Glomerular visceral epithelial cell (primary cell): ENCODE measurements around the gene PCNX2.
A peak's percentile ranks its signal among the peaks of the same experiment; 100 is the strongest.

ENCODE experiments used
- DNase-seq: peaks from one replicate; pipeline ENCODE4 v3.0.0-alpha.2; 2016; ENCODE audit errors: extremely low spot score

The PCNX2 gene

DNA sequence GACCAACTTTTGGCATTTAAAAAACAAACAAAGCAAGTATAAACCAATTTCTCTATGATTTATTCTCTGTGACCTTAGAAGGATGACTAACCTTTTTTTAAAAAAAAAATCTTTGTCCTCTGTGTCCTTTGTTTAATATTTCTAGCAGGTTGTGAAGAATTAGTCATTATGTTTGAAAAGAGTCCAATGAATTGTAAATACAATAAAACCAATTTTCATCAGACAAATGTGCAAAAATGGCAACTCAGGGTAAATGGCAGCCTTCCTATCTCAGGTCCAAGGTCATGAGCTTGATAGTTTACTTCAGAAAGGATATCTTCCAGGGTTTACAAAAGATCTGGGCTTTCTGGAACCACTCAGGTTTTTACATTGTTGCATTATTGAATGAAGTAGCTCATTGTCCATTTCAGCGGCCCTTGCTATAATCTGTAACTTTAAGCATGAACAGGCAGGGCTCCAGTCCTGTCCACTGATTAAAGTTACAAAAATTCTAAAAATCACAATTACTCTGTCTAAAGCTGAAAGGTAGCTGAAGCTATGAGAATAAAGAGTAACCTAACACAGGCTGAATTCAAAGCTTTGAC is 20.3 kb upstream of the PCNX2 start:
- DNase-seq: no peak

DNA sequence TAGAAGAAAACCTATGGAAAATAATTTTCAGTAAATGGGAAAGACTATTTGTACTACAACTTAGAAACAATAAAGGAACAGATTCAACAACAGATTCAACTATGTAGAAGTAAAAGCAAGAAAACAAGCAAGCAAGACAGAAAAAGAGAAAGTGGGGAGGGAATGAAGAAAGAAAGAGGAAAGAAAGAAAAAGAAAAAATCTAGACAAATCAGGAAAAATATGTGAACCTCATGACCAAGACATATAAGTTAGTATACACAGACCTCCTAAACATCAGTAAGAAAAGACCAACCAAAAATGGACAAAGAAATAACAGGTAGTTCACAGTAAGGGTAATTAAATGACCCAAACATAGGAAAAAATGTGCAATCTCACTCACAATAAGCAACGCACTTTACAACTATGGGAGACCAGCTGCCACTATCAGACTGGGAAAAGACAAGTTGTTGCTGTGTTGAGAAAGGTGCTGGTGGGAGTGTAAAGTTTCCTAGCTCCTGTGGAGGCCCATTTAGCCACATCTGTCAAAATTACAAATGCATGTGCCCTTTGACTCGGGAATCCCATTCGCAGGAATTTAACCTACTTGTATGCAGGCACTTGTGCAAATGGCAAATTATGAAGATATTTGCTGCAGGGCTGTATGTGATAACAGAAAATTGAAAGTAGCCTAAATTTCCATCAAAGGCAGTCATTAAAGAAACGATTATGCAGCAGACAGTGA is 18.1 kb upstream of the PCNX2 start:
- DNase-seq: no peak

DNA sequence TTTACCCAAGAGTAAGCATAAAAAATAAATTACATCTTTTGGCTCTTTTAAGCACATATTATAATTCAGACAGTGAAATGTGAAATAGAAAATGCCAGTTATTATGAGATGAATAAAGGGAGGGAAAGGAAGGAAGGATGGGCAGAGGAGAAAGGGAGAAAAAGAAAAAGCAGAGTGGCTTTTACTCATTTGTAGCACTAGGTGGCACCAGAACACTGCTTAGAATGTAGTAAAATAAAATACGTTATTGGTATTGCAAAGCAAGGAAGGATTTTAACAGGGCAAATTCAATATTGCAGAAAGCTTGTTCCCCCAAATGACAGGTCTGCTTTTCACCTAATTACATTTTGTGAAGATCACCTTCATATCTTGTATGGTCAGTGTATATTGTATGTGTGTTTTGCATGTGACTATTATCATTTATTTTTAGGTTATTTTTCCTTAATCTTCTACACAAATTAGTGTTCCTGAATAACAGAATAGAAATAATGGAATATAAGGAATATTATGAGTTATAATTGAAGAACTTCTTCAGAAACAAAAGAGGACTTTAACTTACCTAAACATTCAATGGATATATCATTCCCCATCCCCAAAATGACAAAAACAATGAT is 9.1 kb upstream of the PCNX2 start:
- peak; percentile 40 for DNase-seq

DNA sequence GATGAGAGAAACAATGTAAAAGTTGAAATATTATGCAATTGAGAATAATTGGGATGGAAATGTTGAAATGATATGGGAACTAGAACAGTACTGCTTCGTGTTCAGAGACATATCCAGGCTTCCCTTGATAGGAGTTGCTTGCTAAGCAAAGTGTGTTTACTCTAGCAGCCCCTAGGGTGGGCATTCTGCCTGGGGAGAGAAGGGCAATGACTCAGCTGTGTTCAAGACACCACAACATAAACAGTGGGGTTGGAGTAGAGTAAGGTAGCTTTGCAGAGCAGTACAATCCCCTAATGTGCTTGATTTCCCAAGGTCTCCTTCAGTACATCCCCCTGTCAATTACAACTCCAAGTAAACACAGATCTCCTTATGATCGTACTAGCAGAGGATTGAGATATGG is 4.8 kb upstream of the PCNX2 start:
- DNase-seq: no peak

DNA sequence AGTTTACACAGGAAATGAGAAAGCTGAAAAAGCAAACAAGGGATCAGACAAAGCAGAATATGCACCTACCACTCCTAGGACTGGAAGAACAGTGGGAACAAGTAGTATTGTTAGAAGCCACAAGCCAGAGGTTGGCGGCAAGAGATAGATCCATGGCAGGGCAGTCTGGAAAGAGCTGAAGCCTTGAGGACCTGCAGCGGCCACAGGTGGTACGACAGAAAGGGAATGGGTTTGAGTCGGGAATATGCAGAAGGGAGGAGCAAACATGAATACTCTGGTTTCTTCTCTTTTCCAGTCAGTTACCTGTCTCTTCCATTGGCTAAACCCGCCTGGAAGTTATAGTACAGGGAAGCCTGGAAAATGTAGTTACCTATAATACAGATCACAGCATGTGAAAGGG is 3.9 kb upstream of the PCNX2 start:
- no peak for DNase-seq

DNA sequence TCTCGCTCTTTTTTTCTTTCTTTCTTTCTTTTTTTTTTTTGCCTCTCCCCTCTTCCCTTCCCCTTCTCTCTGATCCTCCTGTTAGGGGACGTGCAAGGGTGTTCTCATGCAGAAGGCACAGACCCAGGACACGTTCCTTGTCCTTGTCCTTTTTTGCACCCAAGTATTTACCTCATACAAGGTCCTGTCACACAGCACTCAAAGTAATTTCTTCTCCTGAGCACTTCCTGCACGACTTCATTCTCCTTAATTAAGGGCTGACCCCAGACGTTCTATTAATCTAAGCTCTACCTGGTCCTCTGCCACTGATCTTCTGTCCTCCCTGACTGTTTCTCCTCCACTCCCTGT is 424 bp upstream of the PCNX2 start:
- DNase-seq: no peak

DNA sequence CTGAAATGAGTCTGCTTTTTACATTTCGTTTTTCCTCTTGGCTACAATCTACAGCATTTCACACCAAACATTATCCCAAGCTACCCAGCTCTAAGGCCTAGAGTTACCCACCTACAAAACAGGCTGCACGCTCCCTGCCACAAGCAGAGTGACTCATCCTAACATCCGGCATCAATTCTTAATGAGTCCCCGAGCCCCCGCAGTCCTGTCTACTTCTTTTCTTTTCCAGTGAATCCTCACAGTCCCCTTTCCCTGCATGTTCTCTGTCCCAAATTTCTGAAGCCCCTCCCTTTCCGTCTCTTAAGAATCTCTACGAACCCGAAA is 650 bp downstream of the PCNX2 start:
- DNase-seq: peak; percentile 69

DNA sequence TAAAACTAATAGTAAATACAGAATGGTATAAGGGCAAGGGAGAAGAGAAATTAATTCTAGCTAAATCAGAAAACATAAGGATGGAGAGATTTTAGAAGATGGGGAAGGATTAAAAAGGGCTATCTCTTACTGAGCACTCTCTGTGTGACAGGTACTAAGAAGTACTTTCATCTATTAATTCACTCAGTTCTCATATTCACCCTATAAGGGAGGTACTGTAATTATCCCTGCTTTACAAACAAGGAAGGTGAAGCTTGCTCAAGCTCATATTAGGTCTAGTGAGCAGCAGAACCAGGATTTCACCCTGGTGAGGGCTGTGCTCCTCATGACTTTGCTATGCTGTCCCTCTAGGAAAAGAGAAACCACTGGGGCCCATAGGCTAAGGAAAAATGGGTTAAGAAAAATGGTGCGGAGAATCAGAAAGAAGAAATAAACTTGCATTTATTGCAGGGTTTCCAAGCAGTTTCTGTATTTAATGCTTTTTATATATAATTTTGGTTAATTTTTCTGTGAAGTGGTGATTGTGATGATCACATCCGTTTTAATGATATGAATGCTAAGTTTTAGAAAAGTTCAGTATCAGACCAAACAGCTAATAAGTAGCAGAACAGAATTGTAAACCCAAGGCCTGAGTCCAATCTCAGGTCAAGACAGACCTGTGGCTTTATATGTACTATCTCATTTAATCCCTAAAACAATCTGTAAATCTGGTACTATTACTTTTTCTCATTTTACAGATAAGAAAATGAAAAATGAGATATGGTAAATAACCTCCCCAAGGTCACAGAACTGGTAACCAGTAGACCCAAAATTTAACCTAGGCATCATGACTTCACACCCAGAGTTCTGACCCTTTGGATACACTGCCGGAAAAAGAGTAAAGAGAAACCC is 1.7 kb downstream of the PCNX2 start:
- peak; percentile 17 for DNase-seq

DNA sequence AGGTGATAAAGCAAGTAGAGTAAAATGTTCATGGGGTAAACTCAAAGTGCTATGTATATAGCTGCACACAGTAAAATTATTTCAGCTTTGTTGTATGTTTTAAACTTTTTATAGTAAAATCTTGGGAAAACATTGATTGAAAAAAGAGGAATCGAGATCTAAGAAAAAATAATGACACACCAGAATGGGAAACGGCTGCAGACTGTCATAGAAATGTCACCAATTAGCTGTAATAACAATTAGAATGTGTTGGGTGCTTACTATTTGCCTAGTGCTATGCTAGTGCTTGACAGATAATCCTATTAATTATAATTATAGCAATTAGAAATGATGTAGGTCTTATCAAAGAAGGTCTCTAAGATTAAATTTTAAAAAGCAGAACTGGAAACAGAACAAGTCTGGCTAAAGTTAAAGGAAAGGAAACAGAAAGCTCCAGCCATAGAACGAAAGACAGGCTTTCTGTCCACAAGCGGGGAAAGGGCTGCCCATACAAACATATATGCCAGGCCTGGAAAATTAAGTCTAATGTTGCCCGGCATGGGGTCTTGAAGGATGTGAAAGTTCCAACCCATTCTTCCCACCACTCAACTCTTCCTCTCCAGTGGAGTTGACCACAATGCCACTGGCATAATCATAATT is 5.0 kb downstream of the PCNX2 start:
- DNase-seq: no peak

DNA sequence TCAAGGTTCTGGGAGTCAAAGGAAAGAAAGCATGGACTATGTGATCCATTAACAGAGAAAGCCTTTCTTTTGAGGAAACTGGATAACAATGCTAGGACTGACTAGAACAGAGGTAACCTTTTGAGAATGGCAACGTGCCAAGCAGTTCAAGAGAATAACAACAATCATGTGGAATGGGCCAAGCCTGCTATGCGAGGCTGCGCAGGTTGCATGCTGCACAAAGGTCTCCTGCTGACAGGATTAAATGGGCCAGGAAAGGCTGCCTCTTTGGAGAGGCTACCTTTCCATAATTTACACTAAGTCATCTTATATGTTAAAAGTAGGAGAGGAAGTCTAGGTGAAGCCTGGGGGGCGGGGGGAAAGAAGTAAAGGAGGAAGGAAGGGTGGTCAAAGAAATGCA is 5.8 kb downstream of the PCNX2 start:
- DNase-seq: no peak

DNA sequence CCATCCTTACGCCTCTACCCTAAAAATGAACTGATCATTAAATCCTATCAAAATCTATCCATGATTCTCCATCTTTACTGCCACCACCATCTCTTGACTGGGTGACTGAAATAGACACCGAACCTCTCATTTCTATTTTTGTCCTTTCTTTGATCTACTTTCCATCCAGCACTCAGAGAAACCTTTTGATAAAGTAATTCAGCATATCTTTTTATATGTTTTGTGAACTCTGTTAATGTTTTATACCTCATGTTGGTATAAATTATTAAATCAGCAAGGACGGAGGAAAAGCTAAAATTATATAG is 13.0 kb downstream of the PCNX2 start:
- DNase-seq: no peak

DNA sequence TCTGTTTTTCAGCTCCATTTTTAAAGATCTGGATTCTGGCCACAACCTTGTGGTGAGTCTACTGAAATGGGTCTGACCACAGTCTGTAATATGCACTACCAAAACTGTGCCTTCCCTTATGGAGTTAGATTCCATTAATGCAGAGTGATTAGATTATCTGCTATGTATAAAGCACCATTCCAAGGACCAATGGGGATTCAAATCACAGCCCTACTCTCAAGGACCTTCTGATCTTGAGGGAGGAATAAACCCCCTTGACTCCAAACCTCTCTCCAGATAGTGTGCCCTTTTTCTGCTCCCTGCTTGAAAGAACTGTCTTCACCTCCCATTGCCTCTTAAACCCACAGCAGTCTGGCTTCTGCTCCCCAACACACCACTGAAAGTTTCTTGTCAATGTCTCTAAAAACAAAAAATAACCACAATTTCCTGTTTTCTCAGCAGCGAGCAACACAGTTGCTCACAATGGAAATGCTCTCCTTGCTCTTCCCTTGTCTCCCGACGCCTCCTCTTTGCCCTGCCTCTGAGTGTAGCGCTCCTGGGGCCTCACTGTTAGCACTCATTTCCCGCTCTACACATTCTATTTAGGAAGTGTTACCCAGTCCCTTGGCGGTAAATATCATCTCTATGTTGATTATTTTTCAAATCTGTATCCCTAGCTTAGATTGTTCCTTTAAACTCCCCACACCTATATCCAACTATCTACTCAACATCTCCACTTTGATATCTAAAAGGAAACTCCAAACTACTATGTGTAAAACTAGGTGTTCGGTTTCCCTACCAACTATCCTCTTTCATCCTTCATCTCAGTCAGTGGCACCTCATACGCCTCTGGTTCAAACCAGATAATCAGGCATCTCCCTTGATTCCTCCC is 13.6 kb downstream of the PCNX2 start:
- DNase-seq: peak; percentile 38

DNA sequence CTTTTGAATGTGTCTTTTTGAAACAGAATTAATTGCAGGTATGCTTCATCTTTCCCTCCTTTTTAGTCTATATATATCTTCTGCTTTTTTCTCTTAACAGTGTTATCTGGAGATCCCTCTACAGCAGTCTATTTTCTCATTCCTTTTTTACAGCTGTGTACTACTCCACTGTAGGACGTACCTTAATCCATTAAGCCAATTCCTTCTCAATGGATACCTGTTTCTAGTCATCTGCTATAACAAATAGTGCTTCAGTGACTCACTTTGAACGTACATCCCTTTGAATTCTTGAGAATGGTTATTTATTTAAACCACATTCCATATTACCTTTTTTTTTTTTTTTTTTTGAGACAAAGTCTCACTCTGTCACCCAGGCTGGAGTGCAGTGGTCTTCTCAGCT is 15.6 kb downstream of the PCNX2 start:
- no peak for DNase-seq

DNA sequence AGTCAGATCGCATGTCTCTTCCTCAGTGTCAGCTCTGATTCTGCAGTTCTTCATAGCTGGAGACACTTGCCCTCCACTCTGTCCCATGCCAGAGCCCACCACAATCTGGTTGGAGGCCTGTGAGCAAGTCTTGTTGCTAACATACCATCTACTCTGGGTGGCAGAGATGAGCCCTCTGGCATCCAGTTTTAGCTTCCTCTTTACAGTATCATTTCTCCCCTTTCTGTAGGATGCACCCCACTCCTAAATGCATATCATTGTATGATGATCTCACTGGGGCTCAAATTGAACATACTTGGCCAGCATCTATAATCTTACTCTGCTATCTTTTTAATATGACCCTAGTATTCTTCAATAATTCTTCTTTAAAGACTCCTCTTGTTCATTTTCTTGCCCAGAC is 16.9 kb downstream of the PCNX2 start:
- DNase-seq: no peak

DNA sequence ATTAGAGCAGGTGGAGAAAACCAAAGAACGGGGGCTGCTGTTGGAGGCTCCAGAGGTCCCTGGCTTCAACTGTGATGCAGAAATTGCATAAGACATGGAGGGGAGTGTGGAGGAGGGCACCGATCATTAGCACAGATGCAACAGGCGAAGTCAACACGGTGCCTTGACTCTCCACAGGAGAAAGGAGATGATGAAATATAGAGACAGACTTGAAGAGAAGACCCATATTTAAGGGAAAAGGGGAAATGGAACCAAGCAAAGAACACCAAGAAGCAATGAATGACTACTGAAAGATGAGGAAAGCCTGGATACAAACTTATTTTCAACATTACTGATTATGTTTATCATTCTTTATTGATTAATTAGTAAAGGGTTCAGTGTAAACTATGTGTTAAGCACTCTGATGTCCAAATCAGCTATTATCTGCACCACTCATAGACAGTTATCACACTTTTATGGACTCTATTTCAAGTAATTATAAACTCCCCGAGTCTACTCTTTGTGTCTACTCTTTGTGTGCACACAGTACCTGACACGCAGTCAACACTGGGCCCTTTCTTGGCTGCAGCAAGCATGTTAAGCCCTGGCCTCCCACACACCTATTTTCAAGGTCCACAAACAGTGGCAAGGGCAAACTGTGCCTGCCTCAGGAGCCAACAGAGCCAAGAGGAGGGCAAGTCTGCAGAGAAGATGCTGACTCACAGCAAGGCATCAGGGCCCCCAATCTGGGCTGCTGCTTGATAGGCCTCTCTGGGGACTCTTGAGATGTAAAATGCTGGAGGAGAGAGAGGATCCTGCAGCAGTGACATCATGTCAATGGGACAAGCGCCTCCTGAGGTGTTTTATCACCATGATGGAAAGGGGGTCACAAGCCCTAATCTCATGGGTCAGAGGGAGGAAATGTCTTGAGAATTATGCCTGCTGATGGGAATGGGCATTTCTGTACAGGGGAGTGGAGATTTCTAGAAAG is 17.6 kb downstream of the PCNX2 start:
- no peak for DNase-seq

DNA sequence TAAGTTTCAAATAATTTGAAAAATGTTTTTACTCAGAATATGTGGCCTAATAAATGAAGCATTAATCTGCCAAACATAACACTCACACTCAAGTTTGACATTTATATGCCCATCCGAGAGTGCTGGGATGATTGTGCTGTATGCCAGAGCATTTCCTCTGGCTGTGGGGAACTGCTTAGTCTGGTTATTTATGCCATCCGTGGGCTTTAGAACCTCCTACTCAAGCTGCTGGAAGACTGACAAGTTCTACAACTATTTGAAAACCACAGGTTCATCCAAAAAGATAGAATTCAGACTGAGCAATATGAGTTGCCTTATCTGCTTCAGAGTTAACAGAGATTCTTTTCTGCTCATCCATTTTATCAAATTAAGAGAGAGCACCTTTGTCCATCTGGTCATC is 25.9 kb downstream of the PCNX2 start:
- peak; percentile 6 for DNase-seq

DNA sequence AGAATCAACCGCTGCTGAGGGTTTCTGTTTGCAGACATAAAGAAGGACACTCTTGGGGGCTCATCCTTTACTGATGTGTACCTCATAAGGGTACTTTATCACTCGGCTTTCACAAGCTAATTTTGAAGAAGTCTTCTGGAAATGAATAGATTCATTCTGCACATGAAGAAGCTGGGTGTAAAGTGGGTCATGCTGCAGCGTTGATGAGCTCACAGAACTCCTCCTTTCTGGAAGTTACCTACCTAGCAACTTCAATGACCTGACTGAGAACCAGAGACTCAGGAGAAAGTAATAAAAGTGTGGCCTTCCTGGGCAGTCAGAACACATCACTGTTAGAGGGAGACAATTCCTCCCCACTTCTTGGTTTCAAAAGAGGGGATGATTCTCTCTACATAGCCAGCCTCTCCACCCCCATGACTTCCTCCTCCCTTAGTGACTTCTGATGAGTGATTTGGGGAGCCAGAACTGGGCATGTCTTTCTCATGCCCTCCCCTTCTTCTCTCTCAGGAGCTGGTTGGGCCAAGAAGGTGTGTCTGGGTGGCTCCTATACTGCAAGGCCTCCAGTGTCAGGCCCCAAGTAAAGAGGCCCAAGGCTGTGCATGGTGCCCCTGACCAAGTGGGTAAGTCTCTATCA is 27.0 kb downstream of the PCNX2 start:
- DNase-seq: no peak

DNA sequence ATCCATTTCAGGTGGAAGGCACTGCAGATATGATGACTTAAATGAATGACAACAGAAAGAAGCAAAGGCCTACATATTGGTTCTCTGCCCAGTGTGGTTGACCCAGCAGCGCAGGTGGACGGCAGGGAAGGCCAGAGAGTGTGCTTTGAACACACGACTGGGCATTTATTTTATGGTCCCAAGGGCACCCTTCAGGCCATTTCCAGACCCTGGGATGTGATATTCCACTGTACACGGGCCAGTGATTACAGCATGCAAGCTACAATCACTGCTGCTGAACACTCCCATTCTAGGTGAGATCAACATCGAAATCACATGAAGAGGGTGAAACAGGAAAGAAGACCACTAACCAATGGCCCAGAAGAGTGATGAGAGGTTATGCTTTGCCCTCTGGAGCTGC is 33.8 kb downstream of the PCNX2 start:
- no peak for DNase-seq

DNA sequence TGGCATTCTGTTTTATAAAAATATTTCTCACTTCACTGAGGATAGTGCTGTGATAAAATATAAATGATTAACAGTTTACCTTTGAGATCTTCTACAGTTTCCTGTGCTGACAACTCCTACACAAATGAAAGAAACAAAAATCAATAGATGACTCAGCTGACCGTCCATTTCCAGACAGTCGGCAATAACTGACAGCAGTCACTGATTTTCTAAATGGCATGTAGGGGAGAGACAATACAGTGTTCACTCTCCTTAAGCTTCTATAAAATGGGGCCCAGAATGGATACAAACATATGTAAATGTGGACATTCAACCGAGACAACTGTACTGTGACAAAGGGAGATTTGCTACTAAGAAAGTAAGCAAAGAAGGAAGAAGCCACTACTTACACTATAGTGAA is 34.3 kb downstream of the PCNX2 start:
- peak; percentile 18 for DNase-seq

DNA sequence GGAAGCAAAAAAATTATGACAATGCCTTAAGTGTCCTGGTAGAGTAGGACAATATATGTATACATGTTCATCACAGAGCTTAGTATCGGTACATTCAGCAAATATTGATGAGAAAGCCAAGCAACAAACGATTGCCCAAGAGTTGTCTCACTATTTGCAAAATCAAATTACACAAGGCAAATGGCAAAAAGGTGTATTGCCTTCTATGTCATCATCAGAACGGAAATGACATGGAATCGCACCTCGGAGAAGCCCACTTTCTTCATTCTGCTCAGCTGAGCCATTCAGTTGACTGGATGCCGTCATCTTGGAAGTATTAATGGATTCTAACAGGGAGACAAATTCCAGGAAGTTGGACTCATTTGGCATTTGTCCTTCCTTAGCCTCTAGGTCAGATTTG is 37.7 kb downstream of the PCNX2 start:
- DNase-seq: no peak
